ENCODE results near the gene SLC24A3. TPM values are rescaled to one million over a fixed set of nuclear protein-coding genes. Genes with fewer than 3 reads are reported as not detected.

Gene SLC24A3
- total and polyA plus RNA-seq, 2 of the 13 experiments (the other 11 are each of a cell fraction or from before 2014, with no cell fraction given): not detected

- no peak for TF ChIP-seq CSRNP1 (CRISPR knock-in tag; IDR thresholded peaks at IDR 0.05)
- no peak for TF ChIP-seq JUND (CRISPR knock-in tag; IDR thresholded peaks at IDR 0.05)
- TF ChIP-seq ELF3 (CRISPR knock-in tag; IDR thresholded peaks at IDR 0.05): peak; percentile 100
- TF ChIP-seq, protein P1, sequence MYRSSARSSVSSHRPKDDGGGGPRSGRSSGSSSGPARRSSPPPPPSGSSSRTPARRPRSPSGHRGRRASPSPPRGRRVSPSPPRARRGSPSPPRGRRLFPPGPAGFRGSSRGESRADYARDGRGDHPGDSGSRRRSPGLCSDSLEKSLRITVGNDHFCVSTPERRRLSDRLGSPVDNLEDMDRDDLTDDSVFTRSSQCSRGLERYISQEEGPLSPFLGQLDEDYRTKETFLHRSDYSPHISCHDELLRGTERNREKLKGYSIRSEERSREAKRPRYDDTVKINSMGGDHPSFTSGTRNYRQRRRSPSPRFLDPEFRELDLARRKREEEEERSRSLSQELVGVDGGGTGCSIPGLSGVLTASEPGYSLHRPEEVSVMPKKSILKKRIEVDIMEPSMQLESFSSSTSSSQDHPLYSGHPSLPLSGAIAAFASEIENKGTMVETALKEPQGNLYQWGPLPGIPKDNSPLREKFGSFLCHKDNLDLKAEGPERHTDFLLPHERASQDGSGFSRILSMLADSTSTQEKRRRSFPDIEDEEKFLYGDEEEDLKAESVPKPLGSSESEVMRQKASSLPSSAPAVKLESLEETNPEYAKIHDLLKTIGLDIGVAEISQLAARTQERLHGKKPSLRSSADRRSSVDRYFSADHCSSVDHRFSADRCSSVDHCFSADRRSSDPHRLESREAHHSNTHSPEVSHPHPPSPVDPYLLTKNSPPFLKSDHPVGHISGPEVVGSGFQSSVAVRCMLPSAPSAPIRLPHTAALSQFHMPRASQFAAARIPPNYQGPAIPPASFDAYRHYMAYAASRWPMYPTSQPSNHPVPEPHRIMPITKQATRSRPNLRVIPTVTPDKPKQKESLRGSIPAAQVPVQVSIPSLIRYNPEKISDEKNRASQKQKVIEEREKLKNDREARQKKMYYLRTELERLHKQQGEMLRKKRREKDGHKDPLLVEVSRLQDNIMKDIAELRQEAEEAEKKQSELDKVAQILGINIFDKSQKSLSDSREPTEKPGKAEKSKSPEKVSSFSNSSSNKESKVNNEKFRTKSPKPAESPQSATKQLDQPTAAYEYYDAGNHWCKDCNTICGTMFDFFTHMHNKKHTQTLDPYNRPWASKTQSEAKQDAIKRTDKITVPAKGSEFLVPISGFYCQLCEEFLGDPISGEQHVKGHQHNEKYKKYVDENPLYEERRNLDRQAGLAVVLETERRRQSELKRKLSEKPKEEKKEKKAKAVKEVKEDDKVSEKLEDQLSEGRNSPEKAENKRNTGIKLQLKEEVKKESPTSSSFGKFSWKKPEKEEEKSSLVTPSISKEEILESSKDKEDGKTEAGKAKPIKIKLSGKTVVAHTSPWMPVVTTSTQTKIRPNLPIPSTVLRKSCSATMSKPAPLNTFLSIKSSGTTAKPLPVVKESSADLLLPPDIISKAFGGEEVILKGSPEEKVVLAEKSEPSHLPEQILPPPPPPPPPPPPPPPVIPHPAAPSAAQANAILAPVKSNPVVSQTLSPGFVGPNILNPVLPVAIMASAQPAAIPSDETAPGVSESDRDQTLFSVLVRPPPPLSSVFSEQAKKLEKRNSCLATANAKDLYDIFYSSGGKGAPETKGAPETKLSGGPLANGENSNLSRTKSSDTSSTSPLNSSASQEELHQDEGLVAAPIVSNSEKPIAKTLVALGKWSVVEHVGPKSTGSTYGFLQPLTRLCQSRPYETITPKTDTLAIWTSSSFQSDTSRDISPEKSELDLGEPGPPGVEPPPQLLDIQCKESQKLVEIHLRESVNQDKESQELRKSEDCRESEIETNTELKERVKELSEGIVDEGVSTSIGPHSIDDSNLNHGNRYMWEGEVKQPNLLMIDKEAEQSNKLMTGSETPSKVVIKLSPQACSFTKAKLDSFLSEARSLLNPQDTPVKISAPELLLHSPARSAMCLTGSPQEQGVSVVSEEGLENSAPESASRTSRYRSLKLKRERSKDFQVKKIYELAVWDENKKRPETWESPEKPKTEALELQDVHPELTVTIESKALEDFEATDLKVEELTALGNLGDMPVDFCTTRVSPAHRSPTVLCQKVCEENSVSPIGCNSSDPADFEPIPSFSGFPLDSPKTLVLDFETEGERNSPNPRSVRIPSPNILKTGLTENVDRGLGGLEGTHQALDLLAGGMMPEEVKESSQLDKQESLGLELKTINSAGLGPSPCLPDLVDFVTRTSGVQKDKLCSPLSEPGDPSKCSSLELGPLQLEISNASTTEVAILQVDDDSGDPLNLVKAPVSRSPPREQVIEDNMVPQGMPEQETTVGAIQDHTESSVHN (CRISPR knock-in tag; IDR thresholded peaks at IDR 0.05): no peak
- TF ChIP-seq ZNF430 (CRISPR knock-in tag; IDR thresholded peaks at IDR 0.05): no peak
- no peak for TF ChIP-seq ZBTB42 (CRISPR knock-in tag; IDR thresholded peaks at IDR 0.05)
- TF ChIP-seq ZNF160 (CRISPR knock-in tag; IDR thresholded peaks at IDR 0.05): no peak
- TF ChIP-seq REL (CRISPR knock-in tag; conservative IDR thresholded peaks at IDR 0.05): no peak
- TF ChIP-seq POLR2AphosphoS2 (IDR thresholded peaks at IDR 0.05; ENCODE audit: low read depth, low read length): no peak
- no peak for TF ChIP-seq ZNF737 (CRISPR knock-in tag; IDR thresholded peaks at IDR 0.05; ENCODE audit: borderline replicate concordance)
- TF ChIP-seq, protein P2, sequence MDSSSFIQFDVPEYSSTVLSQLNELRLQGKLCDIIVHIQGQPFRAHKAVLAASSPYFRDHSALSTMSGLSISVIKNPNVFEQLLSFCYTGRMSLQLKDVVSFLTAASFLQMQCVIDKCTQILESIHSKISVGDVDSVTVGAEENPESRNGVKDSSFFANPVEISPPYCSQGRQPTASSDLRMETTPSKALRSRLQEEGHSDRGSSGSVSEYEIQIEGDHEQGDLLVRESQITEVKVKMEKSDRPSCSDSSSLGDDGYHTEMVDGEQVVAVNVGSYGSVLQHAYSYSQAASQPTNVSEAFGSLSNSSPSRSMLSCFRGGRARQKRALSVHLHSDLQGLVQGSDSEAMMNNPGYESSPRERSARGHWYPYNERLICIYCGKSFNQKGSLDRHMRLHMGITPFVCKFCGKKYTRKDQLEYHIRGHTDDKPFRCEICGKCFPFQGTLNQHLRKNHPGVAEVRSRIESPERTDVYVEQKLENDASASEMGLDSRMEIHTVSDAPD (CRISPR knock-in tag; IDR thresholded peaks at IDR 0.05): peak; percentile 74; the same call in 1 of the 2 replicates
- no peak for TF ChIP-seq MAZ (IDR thresholded peaks at IDR 0.05; ENCODE audit: borderline replicate concordance, low read depth, low read length)
- TF ChIP-seq MAZ (CRISPR knock-in tag; IDR thresholded peaks at IDR 0.05; ENCODE audit: low read depth): no peak
- TF ChIP-seq MLLT10 (CRISPR knock-in tag; IDR thresholded peaks at IDR 0.05): no peak
- TF ChIP-seq ZNF878 (CRISPR knock-in tag; IDR thresholded peaks at IDR 0.05): no peak
- TF ChIP-seq RFXANK (CRISPR knock-in tag; IDR thresholded peaks at IDR 0.05): no peak
- no peak for TF ChIP-seq JDP2 (CRISPR knock-in tag; IDR thresholded peaks at IDR 0.05; ENCODE audit: borderline replicate concordance)
- TF ChIP-seq FOXA1 (IDR thresholded peaks at IDR 0.05): 0 out of 2 replicates have a peak, but pooled peaks have one; percentile 15
- peak; percentile 86 for TF ChIP-seq FOXA1 (CRISPR knock-in tag; IDR thresholded peaks at IDR 0.05)
- no peak for TF ChIP-seq ZNF326 (CRISPR knock-in tag; IDR thresholded peaks at IDR 0.05; ENCODE audit: borderline replicate concordance)
- TF ChIP-seq MED8 (CRISPR knock-in tag; IDR thresholded peaks at IDR 0.05; ENCODE audit: insufficient replicate concordance): no peak
These were observed 397.3 kb downstream of the SLC24A3 start (continued) for GRCh38 chr20:19609642-19610223.
